ENCODE data around the gene LMO7. TPM values are rescaled to one million over a fixed set of nuclear protein-coding genes. Genes with fewer than 3 reads are reported as not detected.

LMO7 gene
- total and polyA plus RNA-seq, 2 of the 13 experiments (the other 11 are each of a cell fraction or from before 2014, with no cell fraction given), result 34.0 to 121 TPM

GRCh38 chr13:75839406-75839805, 203.3 kb downstream of the LMO7 start:
- DNase-seq (ENCODE audit: low spot score) (no peak), FAIRE-seq (no peak), ATAC-seq (no peak)
- no peaks in the 10 kb centered on the region for H3K79me2 ChIP-seq (ENCODE audit: insufficient read depth, low read length)
- in situ Hi-C loops (cut with HindIII; ENCODE audit: extremely low pct_ligation_motif_present, low pct_unique_long_range_greater_than_20kb), result no loop called here
- no peak overlapping the region for H3K27ac ChIP-seq (ENCODE audit: extremely low read length, insufficient read depth, low read length)
- TF ChIP-seq SKI (IDR thresholded peaks at IDR 0.05; ENCODE audit: partially characterized antibody), result no peak
- TF ChIP-seq RAD21 (CRISPR knock-in tag; IDR thresholded peaks at IDR 0.05), result no peak
- no peak for TF ChIP-seq MNT (IDR thresholded peaks at IDR 0.05)
- no peak for TF ChIP-seq ZNF24 (IDR thresholded peaks at IDR 0.05)
- no peak for TF ChIP-seq SOX5 (CRISPR knock-in tag; IDR thresholded peaks at IDR 0.05; ENCODE audit: borderline replicate concordance)
- TF ChIP-seq POGK (CRISPR knock-in tag; conservative IDR thresholded peaks at IDR 0.05), result no peak
- no peak for TF ChIP-seq MTF2 (CRISPR knock-in tag; IDR thresholded peaks at IDR 0.05; ENCODE audit: borderline replicate concordance)
- TF ChIP-seq FOXC1 (CRISPR knock-in tag; IDR thresholded peaks at IDR 0.05; ENCODE audit: borderline replicate concordance), result no peak
- TF ChIP-seq MAZ (IDR thresholded peaks at IDR 0.05; ENCODE audit: borderline replicate concordance, low read depth, low read length), result no peak
- no peak for TF ChIP-seq MAZ (CRISPR knock-in tag; IDR thresholded peaks at IDR 0.05; ENCODE audit: low read depth)
- TF ChIP-seq MIER3 (CRISPR knock-in tag; IDR thresholded peaks at IDR 0.05; ENCODE audit: borderline replicate concordance), result no peak
- TF ChIP-seq NFRKB (IDR thresholded peaks at IDR 0.05), result no peak
- no peaks in the 10 kb centered on the region for H3K4me1 ChIP-seq (ENCODE audit: insufficient read depth, low read length)
- 96% methylated on average over 2 of the region's 2 CpGs for WGBS (ENCODE audit: low lambda C conversion rate)
- CTCF ChIA-PET (ENCODE audit: low intra/inter-chr PET ratio, low total read pairs), result no interaction called here
- BruUV-seq (replicated peaks), result no TSS peak
- H4K20me1 ChIP-seq (ENCODE audit: insufficient read depth, low read length), result no peaks in the 10 kb centered on the region
- intact Hi-C loops (cut with micrococcal nuclease; ENCODE audit: unreplicated experiment), result no loop called here
- no peak overlapping the region for H3K9ac ChIP-seq (ENCODE audit: insufficient read depth, low read depth, low read length)
- H3K9me3 ChIP-seq (ENCODE audit: low read length), result no peaks in the 10 kb centered on the region
- H3K4me2 ChIP-seq (ENCODE audit: low read depth, low read length), result no peak overlapping the region
- POLR2A ChIA-PET, result no interaction called here
- H3K27me3 ChIP-seq (ENCODE audit: control insufficient read depth in 1 of 2, insufficient read depth in 2 of 2, low read length in 2 of 2), result no peaks in the 10 kb centered on the region
- no peak overlapping the region for H2AFZ ChIP-seq (ENCODE audit: low read length)
- no peak overlapping the region for H3K4me3 ChIP-seq (replicated peaks in 1 of 3; ENCODE audit: insufficient read depth in 1 of 3, low read depth in 2 of 3, low read length in 3 of 3)
- peaks cover 27 to 68% of the 10 kb centered on the region in 2 experiments for H3K36me3 ChIP-seq (replicated peaks in 1 of 2; ENCODE audit: control insufficient read depth in 1 of 2, insufficient read depth in 2 of 2, low read length in 2 of 2)

All from HepG2 (cell line).